Effector memory CD4-positive, alpha-beta T cell (primary cell): ENCODE results near the gene DHRS7B.
"Not testable (repeated sequence)": the region's sequence is repeated elsewhere in the genome, so short reads cannot be mapped to it uniquely, and the experiment has no call there.

Source experiments
- DNase-seq, 3 donors: peaks; one replicate each; pipeline ENCODE4 v3.0.0-alpha.2; 2020
- H3K27ac ChIP-seq: 2 replicates; pipeline ENCODE4 v1.7.0; 2013; ENCODE audit warnings: mild to moderate bottlenecking, low read length, moderate library complexity; ENCODE audit not compliant: insufficient read depth, poor library complexity, severe bottlenecking
- H3K27me3 ChIP-seq: replicated peaks from 2 replicates; pipeline ENCODE4 v1.7.0; 2013; ENCODE audit warnings: mild to moderate bottlenecking, low read length; ENCODE audit not compliant: insufficient read depth, control insufficient read depth, poor library complexity, severe bottlenecking
- H3K36me3 ChIP-seq: 2 replicates; pipeline ENCODE4 v1.7.0; 2013; ENCODE audit warnings: mild to moderate bottlenecking, low read length, moderate library complexity; ENCODE audit not compliant: control insufficient read depth, insufficient read depth
- H3K4me1 ChIP-seq: 2 replicates; pipeline ENCODE4 v1.7.0; 2013; ENCODE audit warnings: low read length, mild to moderate bottlenecking; ENCODE audit not compliant: control insufficient read depth, insufficient read depth, poor library complexity, severe bottlenecking
- H3K4me3 ChIP-seq: 2 replicates; pipeline ENCODE4 v1.7.0; 2013; ENCODE audit warnings: low read length, low read depth, mild to moderate bottlenecking; ENCODE audit not compliant: insufficient read depth, poor library complexity, severe bottlenecking
- H3K9me3 ChIP-seq: 2 replicates; pipeline ENCODE4 v1.7.0; 2013; ENCODE audit warnings: mild to moderate bottlenecking, low read length, moderate library complexity; ENCODE audit not compliant: control insufficient read depth

DHRS7B gene

GRCh38 chr17:21227277-21227676, 100.5 kb downstream of the DHRS7B start:
- not testable (repeated sequence) for H3K4me1 ChIP-seq, H3K4me3 ChIP-seq, H3K9me3 ChIP-seq, DNase-seq, H3K27me3 ChIP-seq, H3K27ac ChIP-seq, H3K36me3 ChIP-seq

GRCh38 chr17:21228111-21228510, 101.3 kb downstream of the DHRS7B start:
- Histone ChIP-seq H3K4me3 (no peak overlapping the region), H3K9me3 (no peaks in the 10 kb centered on the region), H3K4me1 (no peaks in the 10 kb centered on the region), H3K36me3 (no peaks in the 10 kb centered on the region), H3K27ac (no peak overlapping the region), H3K27me3 (no peaks in the 10 kb centered on the region)
- no peak for DNase-seq

- H3K36me3 ChIP-seq = no peaks in the 10 kb centered on the region
- H3K4me3 ChIP-seq = no peak overlapping the region
- no peak for DNase-seq
- no peaks in the 10 kb centered on the region for H3K27me3 ChIP-seq
- no peaks in the 10 kb centered on the region for H3K9me3 ChIP-seq
- H3K4me1 ChIP-seq = no peaks in the 10 kb centered on the region
- no peak overlapping the region for H3K27ac ChIP-seq
Measured at GRCh38 chr17:21228845-21229244, 102.1 kb downstream of the DHRS7B start.

GRCh38 chr17:21231533-21231932, 104.8 kb downstream of the DHRS7B start:
- Histone ChIP-seq H3K36me3 (no peaks in the 10 kb centered on the region), H3K27ac (no peak overlapping the region), H3K4me1 (no peaks in the 10 kb centered on the region), H3K9me3 (no peaks in the 10 kb centered on the region), H3K27me3 (no peaks in the 10 kb centered on the region), H3K4me3 (no peak overlapping the region)
- DNase-seq = no peak

GRCh38 chr17:21232033-21232749, 105.4 kb downstream of the DHRS7B start:
- no peaks in the 10 kb centered on the region for H3K9me3 ChIP-seq
- no peak for DNase-seq
- H3K27me3 ChIP-seq = no peaks in the 10 kb centered on the region
- H3K27ac ChIP-seq = no peak overlapping the region
- no peaks in the 10 kb centered on the region for H3K4me1 ChIP-seq
- no peaks in the 10 kb centered on the region for H3K36me3 ChIP-seq
- no peak overlapping the region for H3K4me3 ChIP-seq

GRCh38 chr17:21233581-21234347, 107.0 kb downstream of the DHRS7B start:
- Histone ChIP-seq H3K36me3 (no peaks in the 10 kb centered on the region), H3K4me1 (no peaks in the 10 kb centered on the region), H3K4me3 (no peak overlapping the region), H3K27ac (no peak overlapping the region), H3K9me3 (no peaks in the 10 kb centered on the region), H3K27me3 (no peaks in the 10 kb centered on the region)
- DNase-seq = no peak

GRCh38 chr17:21235921-21236320, 109.2 kb downstream of the DHRS7B start:
- H3K4me1 ChIP-seq = no peaks in the 10 kb centered on the region
- H3K9me3 ChIP-seq = no peaks in the 10 kb centered on the region
- H3K4me3 ChIP-seq = no peak overlapping the region
- H3K36me3 ChIP-seq = no peaks in the 10 kb centered on the region
- no peaks in the 10 kb centered on the region for H3K27me3 ChIP-seq
- no peak overlapping the region for H3K27ac ChIP-seq
- no peak for DNase-seq

- H3K36me3 ChIP-seq = peaks cover 3% of the 10 kb centered on the region
- DNase-seq = no peak
- no peaks in the 10 kb centered on the region for H3K9me3 ChIP-seq
- H3K4me1 ChIP-seq = no peaks in the 10 kb centered on the region
- no peaks in the 10 kb centered on the region for H3K27me3 ChIP-seq
- no peak overlapping the region for H3K4me3 ChIP-seq
- H3K27ac ChIP-seq = no peak overlapping the region
Measured at GRCh38 chr17:21239680-21240368, 113.1 kb downstream of the DHRS7B start.

GRCh38 chr17:21240369-21241055, 113.7 kb downstream of the DHRS7B start:
- Histone ChIP-seq H3K4me1 (peaks cover 2% of the 10 kb centered on the region), H3K4me3 (no peak overlapping the region), H3K36me3 (peaks cover 3% of the 10 kb centered on the region), H3K27me3 (no peaks in the 10 kb centered on the region), H3K9me3 (no peaks in the 10 kb centered on the region), H3K27ac (no peak overlapping the region)
- no peak for DNase-seq
